Measurements from ENCODE around the gene UVRAG.

GRCh38 chr11:76067099-76067498 is 252.1 kb downstream of the UVRAG start:
- TF ChIP-seq CTCF (IDR thresholded peaks at IDR 0.05): no peak
- no peak for TF ChIP-seq POLR2A (IDR thresholded peaks at IDR 0.05)

All from tibial nerve (tissue), 3 donors.